GM12878 (cell line): ENCODE measurements around the gene NFATC1. TPM values are rescaled to one million over a fixed set of nuclear protein-coding genes. Genes with fewer than 3 reads are reported as not detected.

Experiments
- BHLHE40 ChIP-seq, 2 experiments: fragments of 450-650 bp in 1 of 2; IDR thresholded peaks; 2 replicates each; pipeline ENCODE4 v1.6.1; 2011 to 2017; ENCODE audit warnings: low read depth in 2 of 2, borderline replicate concordance in 1 of 2, improper control_type of control experiment in 1 of 2, low read length in 1 of 2, mild to moderate bottlenecking in 1 of 2
- CHD1 ChIP-seq: IDR thresholded peaks from 2 replicates; pipeline ENCODE4 v1.6.1; 2012; ENCODE audit warnings: low read depth, low read length, improper control_type of control experiment
- DPF2 ChIP-seq: fragments of 450-650 bp; IDR thresholded peaks from 2 replicates; pipeline ENCODE4 v1.6.1; 2017; ENCODE audit warnings: mild to moderate bottlenecking
- IKZF1 ChIP-seq: fragments of 450-650 bp; conservative IDR thresholded peaks from 2 replicates; pipeline ENCODE4 v1.6.1; 2017; ENCODE audit warnings: antibody characterized with exemption, mild to moderate bottlenecking
- MYB ChIP-seq: fragments of 150-350 bp; IDR thresholded peaks from 2 replicates; pipeline ENCODE4 v1.6.1; 2014; ENCODE audit warnings: mild to moderate bottlenecking, low read depth, low read length, borderline replicate concordance
- NKRF ChIP-seq: fragments of 450-650 bp; conservative IDR thresholded peaks from 2 replicates; pipeline ENCODE4 v1.6.1; 2017; ENCODE audit warnings: mild to moderate bottlenecking, moderate library complexity
- NR2C2 ChIP-seq: IDR thresholded peaks from 2 replicates; pipeline ENCODE4 v1.6.1; 2011; ENCODE audit warnings: borderline replicate concordance, low read depth; ENCODE audit not compliant: control insufficient read depth, insufficient read length
- polyA plus RNA-seq, 11 experiments: library from polyadenylated mRNA; depleted of rRNA in 4 of 11; unstranded in 6 of 11; stranded (reverse) in 5 of 11; fragments of >200 nt; fragmentation: Nextera tagmentation in 4 of 11; fragmentation: Illumina TruSeq in 1 of 11; extraction: Ambion mirVana in 4 of 11; extraction: Trizol in 1 of 11; gene quantifications; 1 replicate in 1 of 11; 2 replicates in 10 of 11; pipeline versions ENCODE4 v1.2.1 to v1.2.3, GENCODE V29; 2011 to 2016; ENCODE audit warnings: inconsistent platforms in 2 of 11, missing spikeins in 2 of 11, low read depth in 1 of 11
- total RNA-seq, 4 experiments: library from RNA; depleted of rRNA in 3 of 4; stranded (reverse); fragments of >200 nt in 3 of 4; fragmentation: Illumina TruSeq in 1 of 4; extraction: Trizol in 1 of 4; gene quantifications; 2 replicates each; pipeline versions ENCODE4 v1.2.1 to v1.2.3, GENCODE V29; 2013 to 2021

NFATC1 gene
- total and polyA plus RNA-seq, 10 of the 15 experiments (the other 5 are each of a cell fraction or from before 2014, with no cell fraction given): 0.84 to 20.8 (median 5.1) TPM

GRCh38 chr18:79393635-79394533 lies 1.8 kb upstream of the NFATC1 start (continued):
- TF ChIP-seq NR2C2: no peak
- peak in 1 of 2 experiments; percentile 7; a peak in 1 of 4 replicates for TF ChIP-seq BHLHE40 (IDR thresholded peaks at IDR 0.05; ENCODE audit: borderline replicate concordance in 1 of 2, low read depth in 2 of 2, low read length in 1 of 2)
- TF ChIP-seq NKRF: 0 out of 2 replicates have a peak, but pooled peaks have one; percentile 36
- TF ChIP-seq DPF2: peak; percentile 48; the same call in 1 of the 2 replicates
- TF ChIP-seq IKZF1: peak; percentile 50
- TF ChIP-seq CHD1: no peak
- TF ChIP-seq MYB: no peak
